GM10266 (cell line): ENCODE results near the gene MYO16.

Experiments used
- DNase-seq: peaks from one replicate; pipeline ENCODE4 v3.0.0; 2012; ENCODE audit errors: extremely low spot score
- CTCF ChIP-seq: IDR thresholded peaks from 2 replicates; pipeline ENCODE4 v1.5.1; 2012; ENCODE audit warnings: mild to moderate bottlenecking, low read depth; ENCODE audit not compliant: control insufficient read depth, insufficient read depth; ENCODE audit errors: missing control alignments

Gene MYO16

GRCh38 chr13:108943842-108944241 is 314.4 kb downstream of the MYO16 start:
- no peak for TF ChIP-seq CTCF
- DNase-seq, result no peak

- no peak for TF ChIP-seq CTCF
- no peak for DNase-seq
These were observed 315.3 kb downstream of the MYO16 start for GRCh38 chr13:108944760-108945159.

- TF ChIP-seq CTCF, result no peak
- no peak for DNase-seq
These were observed 318.2 kb downstream of the MYO16 start for GRCh38 chr13:108947551-108948030.

- no peak for DNase-seq
- TF ChIP-seq CTCF, result no peak
These were observed 318.9 kb downstream of the MYO16 start for GRCh38 chr13:108948251-108948671.

- TF ChIP-seq CTCF, result no peak
- no peak for DNase-seq
These were observed 321.1 kb downstream of the MYO16 start for GRCh38 chr13:108950333-108951010.

GRCh38 chr13:108955741-108956140 is 326.3 kb downstream of the MYO16 start:
- DNase-seq, result no peak
- no peak for TF ChIP-seq CTCF

GRCh38 chr13:108957369-108958012 is 328.1 kb downstream of the MYO16 start:
- DNase-seq, result no peak
- no peak for TF ChIP-seq CTCF
